ENCODE results near the gene NAA10.

NAA10 gene

DNA sequence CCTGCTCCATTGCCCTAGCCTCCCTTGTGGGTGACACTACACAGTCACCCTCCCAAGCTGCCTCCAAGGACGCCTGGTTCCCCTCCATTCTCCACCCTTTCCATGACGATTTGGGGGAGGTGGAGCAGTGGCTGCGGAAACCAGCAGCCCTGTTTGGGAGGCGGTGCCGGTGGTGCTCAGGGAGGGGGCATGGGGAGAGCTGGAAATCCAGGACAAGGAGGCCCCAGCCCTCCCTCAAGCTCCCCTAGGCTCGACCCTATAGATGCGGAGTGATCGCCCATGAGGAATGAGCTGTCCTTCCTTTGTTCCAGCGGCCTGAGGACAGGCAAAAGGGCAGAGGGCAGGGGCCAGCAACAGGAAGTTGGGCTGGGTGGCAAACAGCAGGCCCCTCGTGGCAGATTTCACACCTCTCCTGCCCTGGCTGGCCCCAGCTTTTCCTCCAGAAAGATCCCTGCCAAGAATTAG, 13.2 kb upstream of the NAA10 start:
- no peak for DNase-seq (ENCODE audit: low spot score)

DNA sequence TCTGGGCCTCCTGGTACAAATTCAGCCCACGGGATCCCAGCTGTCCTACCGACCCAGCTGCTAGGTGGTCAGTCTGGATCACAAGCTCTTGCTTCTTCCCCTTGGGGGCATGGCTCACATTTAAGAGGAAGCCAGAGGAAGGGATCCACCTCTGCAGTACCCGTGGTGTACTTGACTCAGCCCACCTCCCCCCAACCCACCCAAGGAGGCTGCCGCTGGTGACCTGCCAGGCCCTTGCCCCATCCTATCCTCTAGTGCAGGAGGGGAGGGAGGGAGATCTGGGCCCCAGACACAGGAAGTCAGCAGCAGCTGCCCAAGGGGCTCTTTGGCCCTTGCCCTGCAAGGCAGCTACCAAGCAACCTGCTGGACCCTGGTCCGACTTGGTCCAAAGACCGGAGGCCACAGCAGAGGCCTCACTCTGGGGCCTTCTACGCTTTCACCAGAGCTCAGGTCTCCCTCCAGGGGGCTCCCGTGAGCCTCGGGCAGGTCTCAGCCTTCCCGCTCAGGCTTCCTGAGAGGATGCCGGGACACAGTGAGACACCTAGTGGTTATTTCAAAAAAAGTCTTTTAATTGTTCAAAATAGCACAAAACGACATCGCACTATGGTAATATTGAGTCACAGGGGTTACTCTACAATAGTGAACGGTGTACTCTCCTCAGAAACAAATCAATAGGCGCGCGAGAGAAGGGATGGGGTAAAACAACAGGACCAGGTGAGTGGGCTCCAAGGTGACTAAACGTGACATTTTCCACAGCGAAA, 12.4 kb upstream of the NAA10 start:
- DNase-seq (ENCODE audit: low spot score) = no peak

DNA sequence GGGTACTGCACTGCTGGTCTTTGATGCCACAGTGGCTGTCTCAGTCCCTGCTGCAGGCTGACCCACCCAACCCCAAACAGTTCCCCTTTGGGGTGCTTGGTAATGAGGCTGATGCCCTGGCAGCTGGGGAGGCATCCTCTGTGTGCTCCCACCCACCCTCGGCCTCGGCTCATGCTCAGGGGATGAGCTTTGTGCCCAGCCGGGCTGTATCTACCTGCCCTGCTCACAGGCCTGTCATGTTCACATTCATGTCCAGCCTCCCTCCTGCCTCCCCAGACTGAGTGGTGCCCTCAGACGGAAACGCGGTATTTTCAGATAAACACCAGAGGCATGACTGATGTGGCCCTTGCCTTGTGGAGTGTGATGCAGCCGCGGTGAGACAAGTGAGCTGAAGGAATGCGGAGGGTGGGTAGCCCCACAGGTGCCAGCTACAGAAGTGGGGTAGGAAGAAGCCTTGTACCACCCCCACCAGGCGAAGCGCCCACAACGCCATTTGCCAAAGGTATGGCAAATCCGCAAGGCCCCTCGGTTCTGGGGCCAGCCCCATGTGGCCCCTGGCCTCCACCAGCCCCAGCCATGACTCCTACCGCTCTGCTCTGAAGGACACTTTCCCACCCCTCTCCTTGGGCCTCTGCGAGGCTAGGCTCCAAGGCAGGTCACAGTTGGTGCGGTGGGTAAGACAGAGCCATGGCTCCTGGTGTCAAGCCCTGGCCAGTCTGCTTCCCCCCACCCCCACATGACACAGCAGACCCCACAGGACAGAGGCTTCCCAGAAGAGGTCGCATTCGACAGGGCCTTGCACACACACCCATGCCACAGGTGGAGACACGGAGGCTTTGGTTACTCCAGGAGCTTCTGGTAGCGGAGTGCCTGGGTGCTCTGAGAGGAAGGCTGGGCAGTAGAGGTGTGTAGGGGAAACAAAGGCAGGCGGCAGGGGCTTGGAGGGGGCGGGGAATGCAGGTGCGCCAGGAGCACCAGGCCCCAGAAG, 11.4 kb upstream of the NAA10 start:
- no peak for DNase-seq (ENCODE audit: low spot score)

DNA sequence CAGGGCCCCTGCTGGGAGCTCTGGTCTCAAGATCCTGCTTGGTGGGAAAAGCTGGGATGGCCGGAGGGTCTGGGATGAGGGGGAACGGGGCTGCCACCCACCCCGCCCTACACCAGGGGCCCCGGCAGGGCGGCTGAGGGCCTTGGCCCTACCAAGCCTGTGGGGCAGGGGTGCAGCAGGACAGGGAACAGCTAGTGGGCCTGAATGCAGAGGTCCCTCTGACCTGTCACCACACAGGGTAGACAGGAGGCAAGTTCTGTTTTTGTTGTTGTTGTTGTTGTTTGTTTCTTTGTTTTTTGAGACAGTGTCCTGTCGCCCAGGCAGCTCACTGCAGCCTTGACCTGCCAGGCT, 9.9 kb upstream of the NAA10 start:
- DNase-seq (ENCODE audit: low spot score) = no peak

DNA sequence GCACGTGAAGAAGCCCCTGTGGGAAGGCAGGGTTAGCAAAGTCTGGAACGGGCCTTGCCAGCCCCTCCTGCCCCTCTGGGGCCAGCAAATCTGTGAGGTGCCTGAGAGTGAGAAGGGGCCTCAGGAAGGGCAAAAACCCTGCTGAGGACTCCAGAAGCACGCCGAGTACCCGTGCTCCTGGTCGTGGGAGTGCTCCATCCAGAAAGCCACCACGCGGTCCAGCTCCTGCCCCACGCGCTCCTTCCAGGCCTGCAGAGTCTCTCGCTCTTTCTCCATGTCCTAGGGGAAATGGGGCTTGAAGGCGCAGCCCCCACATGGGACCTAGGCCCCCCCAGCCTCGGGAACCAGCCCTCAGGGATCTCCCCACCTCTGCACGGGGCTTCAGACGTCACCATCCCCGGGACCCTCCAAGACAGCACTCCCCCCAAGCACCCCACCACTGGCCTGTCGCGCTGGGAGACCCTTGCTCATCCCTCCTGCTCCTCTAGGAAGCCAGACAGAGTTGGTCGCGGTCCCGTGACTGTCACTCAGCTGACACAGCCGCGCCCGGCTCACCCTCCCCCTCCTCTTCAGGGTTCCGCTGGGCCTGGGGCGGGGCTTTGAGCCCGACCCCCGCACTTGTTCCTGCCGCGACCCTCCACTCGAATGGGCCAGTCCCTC, 9.4 kb upstream of the NAA10 start, which contains the start of gene RENBP:
Gene RENBP (minus strand): TSS at position 504 of the 660 bp plus-strand sequence. CDS start 33 bp downstream, at position 471.
- no peak for DNase-seq (ENCODE audit: low spot score)

DNA sequence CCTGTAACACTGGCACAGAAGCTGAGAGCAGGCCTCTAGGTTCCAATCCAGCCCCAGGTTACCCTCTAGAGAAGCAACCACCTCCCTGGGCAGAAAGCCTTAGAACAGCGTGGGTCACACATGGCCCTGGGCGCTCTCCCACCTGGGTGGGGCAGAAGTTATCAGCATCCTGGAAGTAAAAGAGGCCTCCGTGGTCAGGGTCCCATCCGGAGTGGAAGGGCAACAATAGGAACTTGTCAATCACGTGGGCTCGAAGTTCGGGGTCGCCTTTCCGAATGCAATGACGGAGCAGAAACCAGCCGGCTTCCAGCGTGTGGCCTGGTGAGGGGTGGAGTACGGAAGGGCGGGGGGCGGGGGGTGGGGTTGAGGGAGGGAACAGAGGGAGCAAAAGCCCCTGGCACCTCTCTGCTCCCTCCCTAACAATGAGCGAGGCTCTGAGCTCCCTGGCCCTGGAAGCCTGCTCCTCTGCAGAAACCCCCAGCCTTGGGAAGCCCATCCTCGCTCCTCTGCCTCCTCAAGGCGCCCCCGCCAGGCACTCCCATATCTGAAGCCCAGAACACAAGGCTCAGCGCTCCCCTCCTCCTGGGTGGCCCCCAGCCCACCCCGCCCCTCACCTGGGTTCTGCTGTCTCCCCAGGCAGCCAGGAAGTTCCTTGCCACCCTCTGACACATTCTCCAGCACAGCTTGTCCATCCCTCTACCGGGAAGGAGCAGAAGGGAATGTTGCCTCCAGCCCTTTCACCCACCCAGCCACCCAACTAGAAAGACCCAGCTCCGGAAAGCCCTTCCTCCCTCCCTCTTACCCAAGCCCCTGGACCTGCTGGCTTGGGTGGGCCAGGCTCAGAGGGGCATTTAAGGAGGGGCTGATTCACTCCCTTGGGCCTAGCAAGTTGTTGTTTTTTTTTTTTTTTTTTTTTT, 6.8 kb upstream of the NAA10 start:
- DNase-seq (ENCODE audit: low spot score) = no peak

DNA sequence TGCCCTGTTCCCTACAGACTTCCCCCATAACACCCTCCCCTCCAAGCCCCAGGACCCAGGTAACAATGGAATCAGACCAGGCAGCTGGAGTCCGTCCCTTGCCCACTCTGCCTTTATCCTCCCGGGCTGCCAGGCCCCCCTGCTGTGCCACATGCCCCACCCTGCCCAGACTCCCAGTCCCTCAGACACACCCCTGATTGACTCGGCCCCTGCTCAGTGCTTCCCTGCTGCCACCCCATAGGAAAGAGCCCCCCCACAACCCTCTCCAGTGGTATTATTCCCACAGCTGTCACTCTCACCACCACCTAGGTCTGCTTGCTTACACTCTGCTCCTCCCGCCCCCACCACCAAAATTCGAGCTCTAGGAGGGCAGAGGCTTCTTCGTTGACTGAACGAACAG, 4.7 kb upstream of the NAA10 start:
- DNase-seq (ENCODE audit: low spot score) = no peak

DNA sequence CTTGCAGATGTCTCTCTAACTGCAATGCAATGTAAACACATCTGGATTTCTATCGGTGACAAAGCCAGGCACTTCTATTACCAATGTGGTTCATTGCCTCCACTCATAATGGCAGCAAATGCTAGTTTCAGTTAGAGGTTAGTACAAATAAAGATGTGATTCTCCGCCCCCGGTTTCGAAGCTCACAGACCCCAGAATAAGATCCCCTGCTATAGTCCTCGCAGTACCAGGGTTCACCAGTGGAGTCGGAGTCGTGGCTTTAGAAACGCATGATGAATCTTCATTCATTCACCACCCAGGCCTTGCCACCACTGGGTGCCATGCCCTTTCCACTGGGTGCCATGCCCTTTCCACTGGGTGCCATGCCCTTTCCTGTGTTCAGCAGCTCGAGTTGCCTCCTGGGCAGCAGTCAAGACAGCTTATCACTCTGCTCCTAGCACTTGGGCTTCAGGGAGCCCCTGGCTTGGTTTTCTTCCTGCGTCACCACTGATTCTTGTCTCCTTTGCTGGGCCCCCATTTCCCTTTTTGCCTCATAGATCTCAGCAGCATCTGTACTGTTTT, 3.5 kb upstream of the NAA10 start:
- no peak for DNase-seq (ENCODE audit: low spot score)

DNA sequence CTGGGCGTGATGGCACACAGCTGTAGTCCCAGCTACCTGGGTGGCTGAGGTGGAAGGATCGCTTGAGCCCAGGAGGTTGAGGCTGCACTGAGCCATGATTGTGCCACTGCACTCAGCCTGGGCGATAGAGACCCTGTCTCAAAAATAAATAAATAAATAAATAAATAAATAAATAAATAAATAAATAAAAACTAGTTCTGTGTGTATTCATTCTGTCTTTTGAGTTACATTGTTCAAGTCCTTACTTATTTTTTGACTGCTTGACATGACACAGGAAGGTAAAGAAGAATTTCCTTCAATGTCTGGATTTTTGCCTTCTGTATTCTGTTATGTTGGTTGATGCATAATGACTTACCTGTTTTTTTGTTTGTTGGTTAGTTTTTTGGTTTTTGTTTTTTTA, 2.2 kb upstream of the NAA10 start:
- DNase-seq (ENCODE audit: low spot score) = no peak

DNA sequence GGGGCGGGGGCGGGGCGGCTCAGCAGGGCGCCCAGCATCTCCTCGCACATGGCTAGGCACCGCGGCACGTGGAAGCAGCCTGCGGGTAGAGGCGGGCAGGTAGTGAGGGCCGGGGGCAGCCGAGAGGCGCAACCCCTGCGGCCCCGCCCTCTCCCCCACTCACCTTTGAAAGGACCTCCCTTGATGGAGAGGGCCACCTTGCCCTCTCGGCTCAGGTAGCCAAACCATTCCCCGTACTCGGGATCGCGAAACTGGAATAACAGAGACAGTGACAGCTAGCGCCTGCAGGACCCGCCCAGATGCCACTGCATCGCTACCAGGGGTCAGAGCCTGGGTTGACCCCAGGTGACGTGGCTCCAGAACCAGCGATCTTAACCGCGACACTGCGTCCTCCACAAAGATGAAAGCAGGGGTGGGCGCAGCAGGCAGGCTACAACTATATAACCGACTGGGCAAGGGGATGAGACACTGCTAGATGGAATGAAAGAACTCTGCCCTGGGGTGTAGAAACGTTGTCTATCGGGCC, 552 bp upstream of the NAA10 start:
- DNase-seq (ENCODE audit: low spot score) = no peak

DNA sequence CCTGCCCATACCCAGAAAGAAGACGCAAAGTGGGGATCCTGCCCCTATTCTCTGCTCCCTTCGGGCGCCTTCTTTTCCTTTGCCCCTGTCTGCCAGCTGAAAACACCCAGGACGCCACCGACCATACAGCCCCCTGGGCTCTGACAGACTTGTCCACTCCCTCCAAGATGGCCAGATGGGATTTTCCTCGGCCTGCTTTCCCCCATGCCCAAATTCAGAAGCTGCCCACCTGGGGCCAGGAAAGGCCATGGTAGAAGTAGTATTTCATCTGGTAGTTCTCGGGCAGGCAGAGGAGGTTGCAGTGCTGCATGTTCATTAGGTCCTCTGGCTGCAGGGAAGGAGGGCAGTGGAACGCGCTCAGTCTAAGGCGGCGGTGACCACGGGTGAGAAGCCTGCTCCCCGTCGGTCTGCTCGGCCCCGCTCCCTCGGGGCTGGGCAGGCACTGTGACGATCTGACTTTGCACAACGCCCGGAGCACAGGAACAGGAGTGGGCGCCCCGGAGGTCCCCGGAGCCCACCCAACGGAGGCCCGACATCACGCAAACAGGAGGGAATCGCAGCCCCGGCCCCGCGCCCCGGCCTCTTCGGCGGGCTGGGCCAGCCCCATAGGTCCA, 582 bp downstream of the NAA10 start:
- DNase-seq (ENCODE audit: low spot score) = no peak

DNA sequence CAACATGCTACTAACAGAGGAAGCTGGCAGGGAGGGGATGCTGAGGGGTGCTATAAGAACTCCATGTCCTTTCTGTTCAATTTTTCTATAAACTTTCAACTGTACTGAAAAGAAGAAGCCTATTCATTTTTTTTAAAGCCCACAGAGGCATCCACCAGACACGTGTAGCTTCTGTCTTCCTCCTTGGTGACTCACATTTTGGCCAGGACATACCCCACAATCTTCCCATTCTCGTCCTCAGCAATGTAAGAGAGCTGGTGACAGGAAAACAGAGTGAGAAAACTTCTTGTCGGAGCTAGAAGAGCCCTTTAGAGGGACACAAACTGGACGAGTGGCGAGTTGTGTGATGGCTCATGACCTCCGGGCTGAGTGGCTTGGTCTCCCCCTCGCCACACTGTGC, 1.1 kb downstream of the NAA10 start:
- DNase-seq (ENCODE audit: low spot score) = no peak

DNA sequence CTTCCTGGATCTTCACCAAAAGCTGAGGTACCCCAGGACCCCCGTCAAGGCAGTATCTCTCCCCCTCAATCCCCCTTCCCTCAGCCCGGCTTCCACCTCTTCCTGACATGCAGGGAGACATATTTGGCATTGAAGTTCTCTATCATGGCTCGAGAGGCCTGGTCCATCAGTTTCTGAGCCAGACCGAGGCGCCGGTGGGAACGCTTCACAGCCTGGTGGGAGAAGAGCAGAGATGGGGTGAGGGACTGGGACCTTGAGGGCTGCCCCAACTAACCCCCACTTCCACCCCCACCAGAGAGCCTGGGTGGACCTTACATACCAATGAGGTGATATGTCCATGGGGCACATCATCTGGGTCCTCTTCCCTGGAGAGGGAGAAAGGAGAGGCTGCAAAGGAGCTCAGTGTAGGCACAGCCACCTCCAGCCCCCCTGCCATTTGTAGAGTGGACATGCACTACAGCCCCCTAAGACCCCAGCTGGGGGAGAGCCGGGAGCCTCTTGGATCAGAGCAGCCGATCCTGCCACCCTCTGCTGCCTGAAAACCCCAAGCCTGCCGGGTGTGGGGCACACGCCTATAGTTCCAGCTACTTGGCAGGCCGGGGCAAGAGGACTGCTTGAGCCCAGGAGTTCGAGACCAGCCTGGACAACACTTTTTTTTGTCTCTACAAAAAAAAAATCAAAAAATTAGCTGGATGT, 2.5 kb downstream of the NAA10 start:
- DNase-seq (ENCODE audit: low spot score) = no peak

DNA sequence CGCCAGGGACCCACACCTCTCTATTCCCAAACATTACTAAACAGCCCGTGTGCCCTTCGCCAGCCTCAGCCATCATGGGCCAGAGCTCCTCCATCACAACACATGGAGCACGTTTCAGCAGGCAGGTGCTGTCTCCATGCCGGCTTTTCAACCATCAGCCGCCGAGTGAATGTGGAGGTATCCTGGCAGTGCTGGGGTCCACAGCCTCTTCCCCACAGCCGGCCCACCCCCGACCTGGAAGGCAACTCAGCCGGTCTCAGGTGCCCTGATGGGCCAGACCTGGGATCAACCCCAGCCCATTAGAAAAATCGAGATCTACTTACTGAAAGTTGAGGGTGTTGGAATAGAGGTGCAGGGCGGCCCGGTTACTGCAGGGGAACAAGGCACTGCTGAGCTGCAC, 3.1 kb downstream of the NAA10 start:
- no peak for DNase-seq (ENCODE audit: low spot score)

DNA sequence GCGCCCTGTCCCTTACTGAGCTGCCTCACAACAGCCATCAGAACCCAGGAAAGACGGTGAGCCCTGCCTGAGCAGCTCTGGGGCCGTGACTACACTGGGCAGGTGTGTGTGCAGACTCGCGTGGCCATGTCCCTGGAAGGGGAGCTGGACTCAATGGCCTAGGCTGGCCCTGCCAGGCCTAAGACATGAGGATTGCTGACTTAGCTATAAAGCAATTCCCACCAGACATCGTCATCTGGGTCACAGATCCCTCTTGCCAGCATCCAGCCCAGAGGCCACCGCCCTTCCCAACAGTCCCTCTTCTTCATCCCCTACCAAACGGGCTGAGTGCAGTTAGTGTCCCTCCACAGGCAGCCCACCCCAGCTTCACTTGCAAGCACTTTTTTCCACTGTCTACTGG, 3.7 kb downstream of the NAA10 start:
- no peak for DNase-seq (ENCODE audit: low spot score)

DNA sequence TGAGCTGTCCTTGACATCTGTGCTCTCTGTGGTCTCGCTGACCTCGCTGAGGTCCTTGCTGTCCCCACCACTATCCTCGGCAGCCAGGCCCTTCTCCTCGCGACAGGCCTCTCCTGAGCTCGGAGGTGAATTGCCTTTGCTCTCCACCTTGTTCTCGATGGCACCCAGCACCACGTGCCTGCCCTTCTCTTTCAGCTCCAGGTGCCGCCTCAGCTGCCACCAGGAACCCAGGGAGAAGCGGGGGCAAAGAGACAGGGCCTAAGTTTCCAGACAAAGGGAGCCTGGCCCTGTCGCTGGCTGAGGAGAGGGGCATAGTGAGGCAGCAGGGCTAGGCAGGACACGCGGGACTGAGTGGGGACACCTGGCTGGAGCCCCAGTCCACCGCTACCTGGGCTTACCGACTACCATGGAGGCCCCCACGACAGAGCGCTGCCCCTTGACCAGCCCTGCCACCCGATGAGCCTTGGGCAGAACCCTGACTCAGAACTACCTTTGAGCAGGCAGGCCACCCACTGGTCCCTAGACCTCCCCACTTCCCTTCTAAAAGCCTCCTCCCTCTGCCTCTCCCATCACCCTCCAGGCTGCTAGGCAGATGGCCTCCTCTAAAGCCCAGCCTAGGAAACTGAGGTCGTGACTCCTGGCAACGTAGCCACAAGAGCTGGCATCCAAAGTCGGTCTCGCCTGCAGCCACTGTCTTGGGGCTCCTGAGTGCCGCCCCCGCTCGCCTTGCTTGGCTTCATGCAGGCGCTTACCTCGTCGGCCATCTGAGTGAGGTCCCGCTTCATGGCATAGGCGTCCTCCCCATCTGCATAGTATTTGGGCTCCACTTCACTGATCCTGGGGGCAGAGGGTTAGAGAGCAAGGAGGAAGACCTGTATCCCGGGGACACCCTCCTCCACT, 4.6 kb downstream of the NAA10 start:
- no peak for DNase-seq (ENCODE audit: low spot score)

DNA sequence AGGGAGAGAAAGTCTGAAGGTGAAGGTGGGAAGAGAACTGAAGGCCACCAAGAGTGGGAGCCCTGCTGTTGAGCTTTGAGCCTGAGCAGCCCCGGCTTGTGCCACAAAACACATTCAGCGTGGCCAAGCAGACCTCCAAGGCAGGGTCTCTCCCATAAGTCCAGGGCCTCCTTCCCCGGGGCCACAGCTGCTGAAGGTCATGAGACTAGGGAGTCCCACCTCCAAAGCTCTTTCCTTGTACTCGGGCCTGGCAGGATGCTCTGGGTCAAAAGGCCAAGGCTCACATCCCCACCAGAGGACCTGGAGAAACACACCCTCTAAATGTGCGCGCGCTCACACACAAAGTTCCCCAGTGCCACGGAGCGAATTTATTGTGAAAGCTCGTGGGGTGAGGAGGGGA, 5.3 kb downstream of the NAA10 start:
- DNase-seq (ENCODE audit: low spot score) = no peak

DNA sequence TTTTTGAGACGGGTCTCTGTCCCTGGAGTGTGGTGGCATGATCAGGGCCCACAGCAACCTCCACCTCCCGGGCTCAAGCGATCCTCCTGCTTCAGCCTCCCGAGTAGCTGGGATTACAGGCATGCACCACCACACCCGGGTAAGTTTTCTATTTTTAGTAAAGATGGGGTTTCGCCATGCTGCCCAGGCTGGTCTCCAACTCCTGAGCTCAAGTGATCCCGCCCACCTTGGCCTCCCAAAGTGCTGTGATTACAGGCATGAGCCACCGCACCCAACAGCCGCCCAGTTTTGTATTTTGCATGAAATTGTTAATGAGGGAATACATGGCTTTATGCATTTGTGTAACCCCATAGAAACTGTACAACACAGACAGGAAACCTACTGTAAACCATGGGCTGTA, 6.0 kb downstream of the NAA10 start:
- no peak for DNase-seq (ENCODE audit: low spot score)

All from left forelimb (tissue), 1 donor.